Activated T-cell treated with anti-CD3 and anti-CD28 coated beads, Interleukin-2, amount 50 U/mL, for 1 hour (primary cell): Measurements from ENCODE around the gene C1QTNF4.

ENCODE experiments used
- DNase-seq: peaks from one replicate; pipeline ENCODE4 v3.0.0-alpha.2; 2020

C1QTNF4 gene

GRCh38 chr11:47592970-47593369 is 1.2 kb downstream of the C1QTNF4 start:
- DNase-seq = no peak

GRCh38 chr11:47592251-47592650 is 2.0 kb downstream of the C1QTNF4 start:
- no peak for DNase-seq

- DNase-seq = no peak
Measured at GRCh38 chr11:47591764-47592163, 2.4 kb downstream of the C1QTNF4 start.

- DNase-seq = no peak
Measured at GRCh38 chr11:47589977-47590861, 4.0 kb downstream of the C1QTNF4 start.

GRCh38 chr11:47589584-47589976 is 4.6 kb downstream of the C1QTNF4 start:
- no peak for DNase-seq

- DNase-seq = no peak
Measured at GRCh38 chr11:47589118-47589517, 5.1 kb downstream of the C1QTNF4 start.

- DNase-seq = no peak
Measured at GRCh38 chr11:47587723-47588326, 6.4 kb downstream of the C1QTNF4 start.

- no peak for DNase-seq
Measured at GRCh38 chr11:47587039-47587716, 7.0 kb downstream of the C1QTNF4 start.

- no peak for DNase-seq
Measured at GRCh38 chr11:47586098-47586855, 7.9 kb downstream of the C1QTNF4 start, which contains the start of gene FAM180B. TSS of gene FAM180B (plus strand) at chr11:47586678. CDS start at chr11:47586769, 91 bp downstream.

GRCh38 chr11:47583844-47584243 is 10.4 kb downstream of the C1QTNF4 start:
- no peak for DNase-seq

GRCh38 chr11:47578524-47579494 is 15.4 kb downstream of the C1QTNF4 start, which contains the start of the genes KBTBD4 and NDUFS3:
TSS of gene KBTBD4 (minus strand) at chr11:47578970. CDS start at chr11:47578951, 19 bp downstream.
TSS of gene NDUFS3 (plus strand) at chr11:47579074. CDS start at chr11:47579092, 18 bp downstream.
- peak; percentile 93 for DNase-seq

GRCh38 chr11:47577460-47578041 is 16.7 kb downstream of the C1QTNF4 start:
- DNase-seq = no peak

- DNase-seq = no peak
Measured at GRCh38 chr11:47573321-47573720, 20.9 kb downstream of the C1QTNF4 start.

- DNase-seq = no peak
Measured at GRCh38 chr11:47572715-47573255, 21.4 kb downstream of the C1QTNF4 start.

GRCh38 chr11:47571895-47572294 is 22.3 kb downstream of the C1QTNF4 start:
- DNase-seq = no peak

- no peak for DNase-seq
Measured at GRCh38 chr11:47571357-47571729, 22.9 kb downstream of the C1QTNF4 start.

GRCh38 chr11:47570651-47571356 is 23.4 kb downstream of the C1QTNF4 start:
- no peak for DNase-seq

- DNase-seq = peak; percentile 11
Measured at GRCh38 chr11:47569646-47570045, 24.6 kb downstream of the C1QTNF4 start.

GRCh38 chr11:47566149-47566698 is 28.0 kb downstream of the C1QTNF4 start:
- DNase-seq = no peak
